Kidney epithelial cell (primary cell): ENCODE data around the gene CCDC110. TPM values are rescaled to one million over a fixed set of nuclear protein-coding genes. Genes with fewer than 3 reads are reported as not detected.

Experiments used
- DNase-seq: peaks from one replicate; pipeline ENCODE4 v3.0.0-alpha.2; 2010; ENCODE audit warnings: low read depth
- H3K27me3 ChIP-seq: 2 replicates; pipeline ENCODE4 v1.6.0; 2011; ENCODE audit warnings: low read length; ENCODE audit not compliant: control insufficient read depth, insufficient read depth
- H3K36me3 ChIP-seq: 2 replicates; pipeline ENCODE4 v1.5.1; 2011; ENCODE audit warnings: low read length; ENCODE audit not compliant: control insufficient read depth, insufficient read depth
- H3K4me3 ChIP-seq: 2 replicates; pipeline ENCODE4 v1.5.1; 2011; ENCODE audit warnings: low read depth, mild to moderate bottlenecking, control low read depth, low read length
- total RNA-seq: library from RNA; depleted of rRNA; stranded (reverse); fragments of >200 nt; gene quantifications from 2 replicates; pipeline ENCODE4 v1.2.3, GENCODE V29; 2015
- TF ChIP-seq, protein P1 (sequence below): IDR thresholded peaks from 2 replicates; pipeline ENCODE4 v1.5.1; 2011; ENCODE audit warnings: mild to moderate bottlenecking, moderate library complexity, low read length, control low read depth, inconsistent platforms; ENCODE audit not compliant: insufficient read depth, poor library complexity, severe bottlenecking

CCDC110 gene
- total RNA-seq, 1 donor from 2014 or later = 0.38 TPM

DNA sequence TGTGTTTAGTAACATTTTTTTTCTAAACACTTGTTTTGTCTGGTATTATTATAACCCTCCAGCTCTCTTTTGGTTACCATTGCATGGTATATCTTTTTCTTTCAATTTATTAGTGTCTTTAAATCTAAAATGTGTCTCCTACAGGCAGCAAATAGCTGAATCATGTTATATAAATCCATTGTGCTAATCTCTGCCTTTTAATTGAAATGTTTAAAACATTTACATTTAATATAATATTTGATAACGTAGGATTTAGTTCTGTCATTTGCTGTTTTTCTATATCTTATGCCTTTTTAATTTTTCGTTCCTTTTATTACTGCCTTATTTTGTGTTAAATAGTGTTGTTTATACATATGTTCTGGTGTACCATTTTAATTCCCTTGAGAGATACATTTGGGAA, 17.1 kb upstream of the CCDC110 start:
- Histone ChIP-seq H3K4me3 (no peak overlapping the region), H3K27me3 (no peaks in the 10 kb centered on the region), H3K36me3 (no peaks in the 10 kb centered on the region)
- DNase-seq = no peak
- TF ChIP-seq, protein P1, sequence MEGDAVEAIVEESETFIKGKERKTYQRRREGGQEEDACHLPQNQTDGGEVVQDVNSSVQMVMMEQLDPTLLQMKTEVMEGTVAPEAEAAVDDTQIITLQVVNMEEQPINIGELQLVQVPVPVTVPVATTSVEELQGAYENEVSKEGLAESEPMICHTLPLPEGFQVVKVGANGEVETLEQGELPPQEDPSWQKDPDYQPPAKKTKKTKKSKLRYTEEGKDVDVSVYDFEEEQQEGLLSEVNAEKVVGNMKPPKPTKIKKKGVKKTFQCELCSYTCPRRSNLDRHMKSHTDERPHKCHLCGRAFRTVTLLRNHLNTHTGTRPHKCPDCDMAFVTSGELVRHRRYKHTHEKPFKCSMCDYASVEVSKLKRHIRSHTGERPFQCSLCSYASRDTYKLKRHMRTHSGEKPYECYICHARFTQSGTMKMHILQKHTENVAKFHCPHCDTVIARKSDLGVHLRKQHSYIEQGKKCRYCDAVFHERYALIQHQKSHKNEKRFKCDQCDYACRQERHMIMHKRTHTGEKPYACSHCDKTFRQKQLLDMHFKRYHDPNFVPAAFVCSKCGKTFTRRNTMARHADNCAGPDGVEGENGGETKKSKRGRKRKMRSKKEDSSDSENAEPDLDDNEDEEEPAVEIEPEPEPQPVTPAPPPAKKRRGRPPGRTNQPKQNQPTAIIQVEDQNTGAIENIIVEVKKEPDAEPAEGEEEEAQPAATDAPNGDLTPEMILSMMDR = no peak

DNA sequence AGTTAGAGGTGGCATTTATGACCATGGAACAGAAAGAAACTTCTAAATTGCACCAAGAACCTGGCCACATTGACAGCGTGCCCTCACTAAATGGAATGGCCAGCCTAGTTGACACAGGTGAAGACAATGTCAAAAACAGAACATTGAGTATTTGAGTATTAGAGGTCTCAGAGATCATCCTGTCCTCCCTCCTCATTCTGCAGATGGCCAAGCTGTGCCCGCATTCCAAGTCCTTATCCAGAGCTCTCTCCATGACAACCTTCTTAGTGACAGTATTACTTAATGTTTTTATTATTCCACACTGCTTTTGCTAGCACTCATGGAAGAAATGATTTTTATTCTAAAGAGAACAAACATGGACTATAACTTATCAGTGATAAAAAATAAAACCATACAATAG, 9.9 kb upstream of the CCDC110 start:
- no peak for DNase-seq
- no peak overlapping the region for H3K4me3 ChIP-seq
- TF ChIP-seq, protein P1 = no peak
- no peaks in the 10 kb centered on the region for H3K36me3 ChIP-seq
- no peaks in the 10 kb centered on the region for H3K27me3 ChIP-seq

DNA sequence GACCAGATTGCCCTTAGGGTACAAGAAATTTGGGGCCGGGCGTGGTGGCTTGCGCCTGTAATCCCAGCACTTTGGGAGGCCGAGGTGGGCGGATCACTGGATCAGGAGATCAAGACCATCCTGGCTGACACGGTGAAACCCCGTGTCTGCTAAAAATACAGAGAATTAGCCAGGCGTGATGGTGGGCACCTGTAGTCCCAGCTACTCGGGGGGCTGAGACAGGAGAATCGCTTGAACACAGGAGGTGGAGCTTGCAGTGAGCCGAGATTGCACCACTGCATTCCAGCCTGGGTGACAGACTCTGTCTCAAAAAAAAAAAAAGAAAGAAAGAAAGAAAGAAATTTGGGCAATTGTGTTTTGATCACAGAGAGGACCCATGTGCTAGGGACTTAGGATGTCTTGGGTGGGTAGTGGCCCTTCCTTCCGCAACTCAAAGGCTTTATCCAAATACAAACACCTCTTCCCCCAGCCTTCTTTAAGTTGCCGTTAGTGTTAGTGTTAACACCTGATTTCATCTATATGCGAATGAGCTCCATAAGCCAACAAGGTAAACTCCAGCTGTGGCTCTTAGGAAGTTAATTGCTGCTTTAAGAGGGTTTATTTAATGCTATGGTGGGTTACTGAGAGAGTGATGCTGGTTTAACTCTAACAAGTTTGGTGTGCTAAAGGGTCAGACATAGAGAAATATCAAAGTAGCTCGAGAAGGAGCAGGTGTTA, 8.6 kb upstream of the CCDC110 start:
- no peaks in the 10 kb centered on the region for H3K27me3 ChIP-seq
- TF ChIP-seq, protein P1 = no peak
- H3K4me3 ChIP-seq = no peak overlapping the region

DNA sequence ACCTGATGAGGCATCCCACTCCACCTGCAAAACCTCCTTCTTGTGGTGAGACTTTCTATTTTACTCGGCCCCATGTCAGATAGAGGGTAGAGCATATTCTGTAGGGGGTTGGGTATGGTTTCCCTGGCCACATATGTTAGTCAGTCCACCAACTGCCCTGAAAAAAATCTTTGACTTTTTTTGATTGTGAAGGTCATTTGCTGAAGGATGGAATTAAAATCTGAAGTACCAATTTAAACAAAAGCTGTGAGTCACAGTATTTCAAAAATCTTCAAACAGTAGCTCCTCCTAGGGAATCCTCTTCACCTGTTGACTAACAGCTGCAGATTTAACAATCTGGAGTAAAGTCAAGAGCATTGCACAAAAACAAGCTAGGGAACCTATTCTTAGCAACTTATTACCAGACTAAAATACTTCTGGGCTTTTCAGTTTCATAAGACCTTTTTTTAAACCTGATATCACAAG, 8.0 kb upstream of the CCDC110 start:
- H3K27me3 ChIP-seq = no peaks in the 10 kb centered on the region
- DNase-seq = no peak
- no peak overlapping the region for H3K4me3 ChIP-seq
- TF ChIP-seq, protein P1 = no peak
- H3K36me3 ChIP-seq = no peaks in the 10 kb centered on the region

More for the DNA sequence above, 8.6 kb upstream of the CCDC110 start:
- H3K36me3 ChIP-seq = no peaks in the 10 kb centered on the region
- no peak for DNase-seq

DNA sequence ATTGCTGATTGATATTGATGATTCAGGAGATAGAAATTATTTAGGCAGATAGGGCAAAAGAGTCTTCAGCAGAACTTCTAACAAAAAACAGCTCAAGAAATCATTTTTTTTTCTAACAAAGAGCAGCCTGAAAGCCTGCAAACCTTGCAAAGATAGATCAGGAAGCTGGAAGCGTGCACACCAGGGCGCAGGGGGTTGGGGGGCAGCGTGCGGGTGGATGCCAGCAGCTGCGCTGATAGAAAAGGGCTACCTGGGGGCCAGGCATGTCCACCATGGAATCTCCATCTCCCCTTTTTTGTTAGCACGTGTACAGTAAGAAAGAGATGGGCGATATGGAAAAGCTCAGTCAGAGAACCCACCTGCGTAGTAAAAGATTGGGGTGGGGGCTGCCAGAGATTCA, 1.7 kb upstream of the CCDC110 start:
- H3K36me3 ChIP-seq = no peaks in the 10 kb centered on the region
- TF ChIP-seq, protein P1 = no peak
- H3K27me3 ChIP-seq = peaks cover 7% of the 10 kb centered on the region
- H3K4me3 ChIP-seq = no peak overlapping the region
- DNase-seq = no peak

DNA sequence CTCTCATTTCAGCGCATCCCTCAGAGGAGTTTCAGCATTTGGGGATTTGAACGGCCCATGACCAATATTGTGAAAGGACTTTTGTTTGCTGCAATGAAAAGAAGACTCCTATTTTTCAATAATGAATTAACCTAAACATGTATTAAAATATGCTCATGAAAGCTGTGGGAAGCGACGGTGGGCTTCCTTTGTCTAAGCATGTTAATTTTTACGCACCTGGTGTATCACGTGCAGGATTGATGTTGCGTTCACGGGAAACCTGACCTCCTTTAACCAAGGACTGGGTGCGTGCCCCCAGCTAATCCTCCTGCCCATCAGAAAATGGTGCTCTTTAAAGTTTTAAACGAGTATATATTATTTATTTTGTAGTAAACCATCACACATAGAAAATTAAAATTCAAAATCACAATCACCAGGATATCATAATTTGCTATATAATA, 590 bp upstream of the CCDC110 start:
- H3K36me3 ChIP-seq = no peaks in the 10 kb centered on the region
- H3K27me3 ChIP-seq = peaks cover 7% of the 10 kb centered on the region
- DNase-seq = no peak
- TF ChIP-seq, protein P1 = no peak
- H3K4me3 ChIP-seq = peak overlapping the region; percentile 68
